GM12892 (cell line): Measurements from ENCODE around the gene ZFP69. TPM values are rescaled to one million over a fixed set of nuclear protein-coding genes. Genes with fewer than 3 reads are reported as not detected.

Experiments used
- DNase-seq: peaks from one replicate; pipeline ENCODE4 v3.0.0; 2011; ENCODE audit not compliant: insufficient read length
- FAIRE-seq: peaks from 2 replicates; lab custom pipeline; 2011; peaks lifted over from hg19 to GRCh38; lab: Jason Lieb, UNC
- POLR2A ChIP-seq: IDR thresholded peaks from 2 replicates; pipeline ENCODE4 v1.6.1; 2011; ENCODE audit warnings: low read depth, low read length, control low read depth
- POLR2AphosphoS5 ChIP-seq: IDR thresholded peaks from 2 replicates; pipeline ENCODE4 v1.6.1; 2011; ENCODE audit warnings: low read depth, low read length, control low read depth
- TAF1 ChIP-seq: IDR thresholded peaks from 2 replicates; pipeline ENCODE4 v1.6.1; 2011; ENCODE audit warnings: low read depth, mild to moderate bottlenecking, control low read depth, low read length, borderline replicate concordance
- polyA plus RNA-seq: library from polyadenylated mRNA; unstranded; fragments of >200 nt; gene quantifications from one replicate; pipeline ENCODE4 v1.2.1, GENCODE V29; 2012; ENCODE audit warnings: missing spikeins, inconsistent platforms; ENCODE audit not compliant: missing spikeins

ZFP69 gene
- polyA plus RNA-seq, result 3.1 TPM

GRCh38 chr1:40476924-40477677 is at the start of gene ZFP69:
Gene ZFP69, plus strand, starts transcription at chr1:40477290. Its CDS starts 2,072 bp downstream, at chr1:40479362.
- DNase-seq, result peak; percentile 79
- FAIRE-seq, result peak; percentile 80
- no peak for TF ChIP-seq TAF1
- TF ChIP-seq POLR2A, result peak; percentile 78; the same call in 1 of the 2 replicates
- TF ChIP-seq POLR2AphosphoS5, result peak; percentile 37; the same call in 1 of the 2 replicates

- no peak for FAIRE-seq
- DNase-seq, result no peak
Measured at GRCh38 chr1:40431385-40431784, 45.7 kb upstream of the ZFP69 start.

GRCh38 chr1:40432644-40433390 is 44.3 kb upstream of the ZFP69 start:
- FAIRE-seq (no peak), DNase-seq (no peak)

More at GRCh38 chr1:40431385-40431784, 45.7 kb upstream of the ZFP69 start:
- TF ChIP-seq TAF1 (no peak), POLR2A (no peak), POLR2AphosphoS5 (no peak)

DNA sequence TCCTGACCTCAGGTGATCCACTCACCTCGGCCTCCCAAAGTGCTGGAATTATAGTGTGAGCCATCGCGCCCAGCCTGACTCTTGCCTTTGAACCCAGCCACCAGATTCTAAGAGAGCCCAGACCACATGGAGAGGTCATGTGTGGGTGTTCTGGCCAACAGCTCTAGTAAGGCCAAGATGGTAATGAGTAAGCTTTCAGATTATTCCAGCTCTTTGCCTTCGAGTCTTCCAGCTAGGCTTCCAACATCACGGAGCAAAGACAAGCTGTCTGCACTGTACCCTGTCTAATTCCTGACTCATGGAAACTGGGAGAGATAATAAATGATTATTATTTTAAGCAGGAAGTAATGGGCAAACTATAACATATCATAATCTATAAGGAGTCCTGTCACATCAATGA is 41.6 kb upstream of the ZFP69 start:
- no peak for FAIRE-seq
- TF ChIP-seq POLR2AphosphoS5, result no peak
- TF ChIP-seq TAF1, result no peak
- no peak for TF ChIP-seq POLR2A

More at GRCh38 chr1:40432644-40433390, 44.3 kb upstream of the ZFP69 start:
- TF ChIP-seq TAF1 (no peak), POLR2AphosphoS5 (no peak), POLR2A (no peak)

GRCh38 chr1:40435876-40436275 is 41.2 kb upstream of the ZFP69 start:
- FAIRE-seq (no peak), DNase-seq (no peak)
- TF ChIP-seq TAF1, result no peak
- TF ChIP-seq POLR2AphosphoS5, result no peak
- no peak for TF ChIP-seq POLR2A

More for the DNA sequence above, 41.6 kb upstream of the ZFP69 start:
- DNase-seq, result no peak

- DNase-seq, result no peak
- no peak for TF ChIP-seq POLR2A
- no peak for TF ChIP-seq POLR2AphosphoS5
- no peak for TF ChIP-seq TAF1
- peak; percentile 56 for FAIRE-seq
Measured at GRCh38 chr1:40438391-40439015, 38.6 kb upstream of the ZFP69 start.

GRCh38 chr1:40439247-40439646 is 37.8 kb upstream of the ZFP69 start:
- no peak for FAIRE-seq
- no peak for TF ChIP-seq POLR2A
- TF ChIP-seq TAF1, result no peak
- TF ChIP-seq POLR2AphosphoS5, result no peak

DNA sequence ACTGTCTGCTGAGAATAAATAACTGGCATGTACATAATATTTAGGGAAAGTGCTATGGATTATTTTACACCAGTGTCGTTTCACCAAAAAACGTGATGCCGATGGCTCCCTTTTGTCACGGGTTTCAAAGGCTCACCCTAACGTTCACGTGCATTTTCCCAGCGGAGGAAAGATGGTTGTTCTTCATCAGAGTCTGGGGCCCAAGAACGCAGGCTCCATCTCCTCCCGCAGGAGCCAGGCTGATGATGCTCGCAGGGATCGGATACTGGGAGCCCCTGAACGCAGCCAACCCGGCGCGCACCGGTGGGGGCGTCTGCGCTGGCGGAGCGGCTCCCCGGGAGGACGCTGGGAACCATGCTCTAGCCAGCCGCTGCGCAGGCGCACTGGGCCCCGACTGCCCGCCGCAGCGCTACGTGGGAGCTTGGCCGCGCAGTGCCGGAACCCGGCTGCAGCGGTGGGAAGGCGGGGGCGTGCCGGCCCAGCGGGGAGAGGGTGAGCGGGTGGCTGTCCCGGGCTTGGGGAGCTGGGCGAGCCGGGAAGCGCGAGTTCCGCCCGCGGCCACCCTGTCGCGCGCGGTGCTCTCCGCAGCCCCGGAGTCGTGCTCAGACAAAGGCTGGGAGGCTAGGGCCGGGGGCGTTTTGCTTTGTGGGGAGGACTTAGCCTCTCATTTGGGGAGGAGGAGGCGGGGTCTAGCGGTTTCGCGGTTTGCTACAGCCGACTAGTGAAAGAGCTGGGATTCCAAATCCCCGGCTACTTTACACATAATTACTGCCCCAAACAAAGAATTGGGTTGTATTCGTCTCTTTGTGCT is 27.2 kb upstream of the ZFP69 start, which contains the start of gene ZFP69B:
ZFP69B (plus strand) TSS at position 793 of the 811 bp plus-strand sequence. CDS start 486 bp downstream, outside the sequence.
- peak; percentile 93 for DNase-seq
- peak; percentile 97 for FAIRE-seq
- TF ChIP-seq POLR2AphosphoS5, result peak; percentile 79
- TF ChIP-seq POLR2A, result peak; percentile 82; the same call in 1 of the 2 replicates
- peak; percentile 64; the same call in 1 of the 2 replicates for TF ChIP-seq TAF1

More at GRCh38 chr1:40439247-40439646, 37.8 kb upstream of the ZFP69 start:
- no peak for DNase-seq

GRCh38 chr1:40450495-40451237 is 26.4 kb upstream of the ZFP69 start:
- FAIRE-seq (peak; percentile 95), DNase-seq (peak; percentile 30)
- TF ChIP-seq TAF1, result no peak
- no peak; the same call in 1 of the 2 replicates for TF ChIP-seq POLR2A
- TF ChIP-seq POLR2AphosphoS5, result no peak; the same call in 1 of the 2 replicates

- FAIRE-seq, result no peak
- no peak for TF ChIP-seq POLR2A
- TF ChIP-seq TAF1, result no peak
- TF ChIP-seq POLR2AphosphoS5, result no peak
Measured at GRCh38 chr1:40451238-40451585, 25.9 kb upstream of the ZFP69 start.

More at GRCh38 chr1:40451238-40451585, 25.9 kb upstream of the ZFP69 start:
- no peak for DNase-seq
